GM23338 (cell line): ENCODE data around the gene LRRFIP1.

Experiments
- CREB1 ChIP-seq: fragments of 250-450 bp; sonication (Bioruptor Pico); IDR thresholded peaks from 2 replicates; pipeline ENCODE4 v1.5.0; 2020; ENCODE audit warnings: low read depth, mild to moderate bottlenecking, moderate library complexity
- CTCF ChIP-seq, 2 experiments: fragments of 200-600 bp in 1 of 2; sonication (generic) in 1 of 2; conservative IDR thresholded peaks; 2 replicates each; pipeline versions ENCODE4 v1.5.1 to v1.6.1; 2016 to 2017; ENCODE audit warnings: antibody characterized with exemption in 2 of 2, low read depth in 2 of 2, mild to moderate bottlenecking in 2 of 2, moderate library complexity in 1 of 2
- EZH2 ChIP-seq: fragments of 200-600 bp; sonication (generic); IDR thresholded peaks from one replicate; pipeline ENCODE4 v1.8.0; 2017; ENCODE audit warnings: antibody characterized with exemption, mild to moderate bottlenecking, low read depth; ENCODE audit not compliant: unreplicated experiment
- EZH2phosphoT487 ChIP-seq: fragments of 200-600 bp; sonication (generic); IDR thresholded peaks from one replicate; pipeline ENCODE4 v1.8.1; 2018; ENCODE audit warnings: antibody characterized with exemption; ENCODE audit not compliant: unreplicated experiment
- JUNB ChIP-seq: IDR thresholded peaks from one replicate; pipeline ENCODE4 v1.6.1; 2016; ENCODE audit warnings: antibody characterized with exemption; ENCODE audit not compliant: unreplicated experiment
- NANOG ChIP-seq: IDR thresholded peaks from 2 replicates; pipeline ENCODE4 v1.6.1; 2016; ENCODE audit warnings: antibody characterized with exemption, borderline replicate concordance
- POLR2AphosphoS5 ChIP-seq: IDR thresholded peaks from 2 replicates; pipeline ENCODE4 v1.6.1; 2016; ENCODE audit warnings: antibody characterized with exemption, low read depth
- STAT1 ChIP-seq: IDR thresholded peaks from one replicate; pipeline ENCODE4 v1.6.1; 2016; ENCODE audit warnings: antibody characterized with exemption; ENCODE audit not compliant: unreplicated experiment
- ZNF114 ChIP-seq: fragments of 250-450 bp; sonication (Bioruptor Pico); IDR thresholded peaks from 2 replicates; pipeline ENCODE4 v1.5.0; 2020; ENCODE audit warnings: mild to moderate bottlenecking, moderate library complexity
- TF ChIP-seq, protein P1 (sequence below): IDR thresholded peaks from one replicate; pipeline ENCODE4 v1.6.1; 2018; ENCODE audit warnings: antibody characterized with exemption; ENCODE audit not compliant: unreplicated experiment
- TF ChIP-seq, protein P2 (sequence below): IDR thresholded peaks from 2 replicates; pipeline ENCODE4 v1.6.1; 2016; ENCODE audit warnings: antibody characterized with exemption
- TF ChIP-seq, protein P3 (sequence below): fragments of 250-450 bp; sonication (Bioruptor Pico); IDR thresholded peaks from 2 replicates; pipeline ENCODE4 v1.5.0; 2020; ENCODE audit warnings: mild to moderate bottlenecking, moderate library complexity

GRCh38 chr2:237725661-237726060, 98.3 kb downstream of the LRRFIP1 start:
- no peak for TF ChIP-seq CTCF (conservative IDR thresholded peaks at IDR 0.05; ENCODE audit: low read depth in 2 of 2)
- TF ChIP-seq, protein P1, sequence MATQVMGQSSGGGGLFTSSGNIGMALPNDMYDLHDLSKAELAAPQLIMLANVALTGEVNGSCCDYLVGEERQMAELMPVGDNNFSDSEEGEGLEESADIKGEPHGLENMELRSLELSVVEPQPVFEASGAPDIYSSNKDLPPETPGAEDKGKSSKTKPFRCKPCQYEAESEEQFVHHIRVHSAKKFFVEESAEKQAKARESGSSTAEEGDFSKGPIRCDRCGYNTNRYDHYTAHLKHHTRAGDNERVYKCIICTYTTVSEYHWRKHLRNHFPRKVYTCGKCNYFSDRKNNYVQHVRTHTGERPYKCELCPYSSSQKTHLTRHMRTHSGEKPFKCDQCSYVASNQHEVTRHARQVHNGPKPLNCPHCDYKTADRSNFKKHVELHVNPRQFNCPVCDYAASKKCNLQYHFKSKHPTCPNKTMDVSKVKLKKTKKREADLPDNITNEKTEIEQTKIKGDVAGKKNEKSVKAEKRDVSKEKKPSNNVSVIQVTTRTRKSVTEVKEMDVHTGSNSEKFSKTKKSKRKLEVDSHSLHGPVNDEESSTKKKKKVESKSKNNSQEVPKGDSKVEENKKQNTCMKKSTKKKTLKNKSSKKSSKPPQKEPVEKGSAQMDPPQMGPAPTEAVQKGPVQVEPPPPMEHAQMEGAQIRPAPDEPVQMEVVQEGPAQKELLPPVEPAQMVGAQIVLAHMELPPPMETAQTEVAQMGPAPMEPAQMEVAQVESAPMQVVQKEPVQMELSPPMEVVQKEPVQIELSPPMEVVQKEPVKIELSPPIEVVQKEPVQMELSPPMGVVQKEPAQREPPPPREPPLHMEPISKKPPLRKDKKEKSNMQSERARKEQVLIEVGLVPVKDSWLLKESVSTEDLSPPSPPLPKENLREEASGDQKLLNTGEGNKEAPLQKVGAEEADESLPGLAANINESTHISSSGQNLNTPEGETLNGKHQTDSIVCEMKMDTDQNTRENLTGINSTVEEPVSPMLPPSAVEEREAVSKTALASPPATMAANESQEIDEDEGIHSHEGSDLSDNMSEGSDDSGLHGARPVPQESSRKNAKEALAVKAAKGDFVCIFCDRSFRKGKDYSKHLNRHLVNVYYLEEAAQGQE, result no peak
- no peak for TF ChIP-seq EZH2phosphoT487
- no peak for TF ChIP-seq ZNF114 (CRISPR knock-in tag)
- TF ChIP-seq POLR2AphosphoS5, result no peak
- no peak for TF ChIP-seq JUNB
- TF ChIP-seq STAT1, result no peak
- TF ChIP-seq CREB1 (CRISPR knock-in tag), result no peak
- TF ChIP-seq, protein P2, sequence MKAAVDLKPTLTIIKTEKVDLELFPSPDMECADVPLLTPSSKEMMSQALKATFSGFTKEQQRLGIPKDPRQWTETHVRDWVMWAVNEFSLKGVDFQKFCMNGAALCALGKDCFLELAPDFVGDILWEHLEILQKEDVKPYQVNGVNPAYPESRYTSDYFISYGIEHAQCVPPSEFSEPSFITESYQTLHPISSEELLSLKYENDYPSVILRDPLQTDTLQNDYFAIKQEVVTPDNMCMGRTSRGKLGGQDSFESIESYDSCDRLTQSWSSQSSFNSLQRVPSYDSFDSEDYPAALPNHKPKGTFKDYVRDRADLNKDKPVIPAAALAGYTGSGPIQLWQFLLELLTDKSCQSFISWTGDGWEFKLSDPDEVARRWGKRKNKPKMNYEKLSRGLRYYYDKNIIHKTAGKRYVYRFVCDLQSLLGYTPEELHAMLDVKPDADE, result no peak
- no peak for TF ChIP-seq EZH2
- TF ChIP-seq NANOG, result no peak
- TF ChIP-seq, protein P3, sequence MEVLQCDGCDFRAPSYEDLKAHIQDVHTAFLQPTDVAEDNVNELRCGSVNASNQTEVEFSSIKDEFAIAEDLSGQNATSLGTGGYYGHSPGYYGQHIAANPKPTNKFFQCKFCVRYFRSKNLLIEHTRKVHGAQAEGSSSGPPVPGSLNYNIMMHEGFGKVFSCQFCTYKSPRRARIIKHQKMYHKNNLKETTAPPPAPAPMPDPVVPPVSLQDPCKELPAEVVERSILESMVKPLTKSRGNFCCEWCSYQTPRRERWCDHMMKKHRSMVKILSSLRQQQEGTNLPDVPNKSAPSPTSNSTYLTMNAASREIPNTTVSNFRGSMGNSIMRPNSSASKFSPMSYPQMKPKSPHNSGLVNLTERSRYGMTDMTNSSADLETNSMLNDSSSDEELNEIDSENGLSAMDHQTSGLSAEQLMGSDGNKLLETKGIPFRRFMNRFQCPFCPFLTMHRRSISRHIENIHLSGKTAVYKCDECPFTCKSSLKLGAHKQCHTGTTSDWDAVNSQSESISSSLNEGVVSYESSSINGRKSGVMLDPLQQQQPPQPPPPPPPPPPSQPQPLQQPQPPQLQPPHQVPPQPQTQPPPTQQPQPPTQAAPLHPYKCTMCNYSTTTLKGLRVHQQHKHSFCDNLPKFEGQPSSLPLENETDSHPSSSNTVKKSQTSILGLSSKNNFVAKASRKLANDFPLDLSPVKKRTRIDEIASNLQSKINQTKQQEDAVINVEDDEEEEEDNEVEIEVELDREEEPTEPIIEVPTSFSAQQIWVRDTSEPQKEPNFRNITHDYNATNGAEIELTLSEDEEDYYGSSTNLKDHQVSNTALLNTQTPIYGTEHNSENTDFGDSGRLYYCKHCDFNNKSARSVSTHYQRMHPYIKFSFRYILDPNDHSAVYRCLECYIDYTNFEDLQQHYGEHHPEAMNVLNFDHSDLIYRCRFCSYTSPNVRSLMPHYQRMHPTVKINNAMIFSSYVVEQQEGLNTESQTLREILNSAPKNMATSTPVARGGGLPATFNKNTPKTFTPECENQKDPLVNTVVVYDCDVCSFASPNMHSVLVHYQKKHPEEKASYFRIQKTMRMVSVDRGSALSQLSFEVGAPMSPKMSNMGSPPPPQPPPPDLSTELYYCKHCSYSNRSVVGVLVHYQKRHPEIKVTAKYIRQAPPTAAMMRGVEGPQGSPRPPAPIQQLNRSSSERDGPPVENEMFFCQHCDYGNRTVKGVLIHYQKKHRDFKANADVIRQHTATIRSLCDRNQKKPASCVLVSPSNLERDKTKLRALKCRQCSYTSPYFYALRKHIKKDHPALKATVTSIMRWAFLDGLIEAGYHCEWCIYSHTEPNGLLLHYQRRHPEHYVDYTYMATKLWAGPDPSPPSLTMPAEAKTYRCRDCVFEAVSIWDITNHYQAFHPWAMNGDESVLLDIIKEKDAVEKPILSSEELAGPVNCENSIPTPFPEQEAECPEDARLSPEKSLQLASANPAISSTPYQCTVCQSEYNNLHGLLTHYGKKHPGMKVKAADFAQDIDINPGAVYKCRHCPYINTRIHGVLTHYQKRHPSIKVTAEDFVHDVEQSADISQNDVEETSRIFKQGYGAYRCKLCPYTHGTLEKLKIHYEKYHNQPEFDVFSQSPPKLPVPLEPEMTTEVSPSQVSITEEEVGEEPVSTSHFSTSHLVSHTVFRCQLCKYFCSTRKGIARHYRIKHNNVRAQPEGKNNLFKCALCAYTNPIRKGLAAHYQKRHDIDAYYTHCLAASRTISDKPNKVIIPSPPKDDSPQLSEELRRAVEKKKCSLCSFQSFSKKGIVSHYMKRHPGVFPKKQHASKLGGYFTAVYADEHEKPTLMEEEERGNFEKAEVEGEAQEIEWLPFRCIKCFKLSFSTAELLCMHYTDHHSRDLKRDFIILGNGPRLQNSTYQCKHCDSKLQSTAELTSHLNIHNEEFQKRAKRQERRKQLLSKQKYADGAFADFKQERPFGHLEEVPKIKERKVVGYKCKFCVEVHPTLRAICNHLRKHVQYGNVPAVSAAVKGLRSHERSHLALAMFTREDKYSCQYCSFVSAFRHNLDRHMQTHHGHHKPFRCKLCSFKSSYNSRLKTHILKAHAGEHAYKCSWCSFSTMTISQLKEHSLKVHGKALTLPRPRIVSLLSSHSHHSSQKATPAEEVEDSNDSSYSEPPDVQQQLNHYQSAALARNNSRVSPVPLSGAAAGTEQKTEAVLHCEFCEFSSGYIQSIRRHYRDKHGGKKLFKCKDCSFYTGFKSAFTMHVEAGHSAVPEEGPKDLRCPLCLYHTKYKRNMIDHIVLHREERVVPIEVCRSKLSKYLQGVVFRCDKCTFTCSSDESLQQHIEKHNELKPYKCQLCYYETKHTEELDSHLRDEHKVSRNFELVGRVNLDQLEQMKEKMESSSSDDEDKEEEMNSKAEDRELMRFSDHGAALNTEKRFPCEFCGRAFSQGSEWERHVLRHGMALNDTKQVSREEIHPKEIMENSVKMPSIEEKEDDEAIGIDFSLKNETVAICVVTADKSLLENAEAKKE (CRISPR knock-in tag), result no peak
